ENCODE results near the gene VTI1A.

The VTI1A gene

GRCh38 chr10:112644265-112644645 is 197.2 kb downstream of the VTI1A start:
- no peak for DNase-seq

- DNase-seq, result no peak
These were observed 202.2 kb downstream of the VTI1A start for GRCh38 chr10:112649006-112649821.

GRCh38 chr10:112649822-112650152 is 202.8 kb downstream of the VTI1A start:
- no peak for DNase-seq

- no peak for DNase-seq
These were observed 203.6 kb downstream of the VTI1A start for GRCh38 chr10:112650588-112651030.

- no peak for DNase-seq
These were observed 206.2 kb downstream of the VTI1A start for GRCh38 chr10:112653215-112653614.

- DNase-seq, result no peak
These were observed 206.8 kb downstream of the VTI1A start for GRCh38 chr10:112653851-112654250.

GRCh38 chr10:112654794-112655193 is 207.8 kb downstream of the VTI1A start:
- DNase-seq, result no peak

GRCh38 chr10:112655722-112656121 is 208.7 kb downstream of the VTI1A start:
- no peak for DNase-seq

GRCh38 chr10:112658465-112658864 is 211.4 kb downstream of the VTI1A start:
- DNase-seq, result no peak

GRCh38 chr10:112658900-112659638 is 212.1 kb downstream of the VTI1A start:
- no peak for DNase-seq

- DNase-seq, result no peak
These were observed 216.5 kb downstream of the VTI1A start for GRCh38 chr10:112663234-112664125.

GRCh38 chr10:112666094-112666493 is 219.1 kb downstream of the VTI1A start:
- no peak for DNase-seq

- DNase-seq, result no peak
These were observed 223.0 kb downstream of the VTI1A start for GRCh38 chr10:112669989-112670388.

GRCh38 chr10:112671743-112672142 is 224.7 kb downstream of the VTI1A start:
- no peak for DNase-seq

GRCh38 chr10:112672706-112673105 is 225.7 kb downstream of the VTI1A start:
- DNase-seq, result no peak

- DNase-seq, result no peak
These were observed 228.6 kb downstream of the VTI1A start for GRCh38 chr10:112675560-112676083.

GRCh38 chr10:112677689-112678088 is 230.7 kb downstream of the VTI1A start:
- DNase-seq, result no peak

- no peak for DNase-seq
These were observed 231.6 kb downstream of the VTI1A start for GRCh38 chr10:112678581-112678980.

GRCh38 chr10:112678987-112679386 is 232.0 kb downstream of the VTI1A start:
- no peak for DNase-seq

GRCh38 chr10:112679392-112679791 is 232.4 kb downstream of the VTI1A start:
- no peak for DNase-seq

- no peak for DNase-seq
These were observed 233.6 kb downstream of the VTI1A start for GRCh38 chr10:112680586-112680985.

- no peak for DNase-seq
These were observed 240.6 kb downstream of the VTI1A start for GRCh38 chr10:112687647-112688046.

All from COR-L47 (cell line).